Naive thymus-derived CD4-positive, alpha-beta T cell (primary cell): ENCODE results near the gene DCAKD. TPM values are rescaled to one million over a fixed set of nuclear protein-coding genes. Genes with fewer than 3 reads are reported as not detected.
A peak's percentile ranks its signal among the peaks of the same experiment; 100 is the strongest.
"Not testable (repeated sequence)": the region's sequence is repeated elsewhere in the genome, so short reads cannot be mapped to it uniquely, and the experiment has no call there.

Experiments used
- ATAC-seq: fragments of 150-1000 bp; cut with Tn5 transposase; 2 replicates; pipeline ENCODE4 v1.10.0; 2021; ENCODE audit warnings: mild to moderate bottlenecking, moderate library complexity
- CTCF ChIA-PET: fragments of 350-600 bp; sonication (Branson Sonifier 250); formaldehyde crosslinking; loops from one replicate; lab custom pipeline; 2021; ENCODE audit warnings: antibody characterized with exemption; lab: Charles Lee
- POLR2A ChIA-PET: fragments of 350-600 bp; sonication (Branson Sonifier 250); formaldehyde crosslinking; loops from one replicate; lab custom pipeline; 2021; ENCODE audit warnings: antibody characterized with exemption, inconsistent platforms; lab: Charles Lee
- DNase-seq, 9 donors: peaks; one replicate each; pipeline versions ENCODE4 v3.0.0 to v3.0.0-alpha.2; 2020 to 2022; ENCODE audit warnings: mixed read lengths in 1 of 9
- H3K27ac ChIP-seq: one replicate; pipeline ENCODE4 v1.7.0; 2013; ENCODE audit warnings: mild to moderate bottlenecking, low read depth, low read length, moderate library complexity
- H3K27me3 ChIP-seq, 2 donors: one replicate each; pipeline ENCODE4 v1.7.0; 2013; ENCODE audit warnings: low read length in 2 of 2, mild to moderate bottlenecking in 2 of 2, moderate library complexity in 2 of 2; ENCODE audit not compliant: control insufficient read depth in 2 of 2, insufficient read depth in 2 of 2
- H3K36me3 ChIP-seq, 3 experiments: 1 replicate in 2 of 3; 2 replicates in 1 of 3; pipeline ENCODE4 v1.7.0; 2013; ENCODE audit warnings: low read length in 3 of 3, mild to moderate bottlenecking in 3 of 3, moderate library complexity in 1 of 3; ENCODE audit not compliant: insufficient read depth in 3 of 3, control insufficient read depth in 2 of 3
- H3K4me1 ChIP-seq, 2 donors: one replicate each; pipeline ENCODE4 v1.7.0; 2013; ENCODE audit warnings: low read length in 2 of 2, mild to moderate bottlenecking in 2 of 2, moderate library complexity in 1 of 2; ENCODE audit not compliant: control insufficient read depth in 2 of 2, insufficient read depth in 2 of 2
- H3K4me3 ChIP-seq: 2 replicates; pipeline ENCODE4 v1.7.0; 2013; ENCODE audit warnings: mild to moderate bottlenecking, low read length
- H3K9me3 ChIP-seq, 3 experiments: 1 replicate in 2 of 3; 2 replicates in 1 of 3; pipeline ENCODE4 v1.7.0; 2013; ENCODE audit warnings: low read length in 3 of 3; ENCODE audit not compliant: control insufficient read depth in 2 of 3
- H3K27ac Mint-ChIP-seq, 9 donors: one replicate each; pipeline ENCODE4 v1.8.0; 2020 to 2022; ENCODE audit warnings: mixed read lengths in 9 of 9, mild to moderate bottlenecking in 8 of 9, moderate library complexity in 5 of 9, inconsistent platforms in 2 of 9
- H3K27me3 Mint-ChIP-seq, 5 donors: one replicate each; pipeline ENCODE4 v1.8.0; 2021 to 2022; ENCODE audit warnings: mixed read lengths in 5 of 5, mild to moderate bottlenecking in 1 of 5
- H3K36me3 Mint-ChIP-seq, 5 donors: one replicate each; pipeline ENCODE4 v1.8.0; 2020 to 2022; ENCODE audit warnings: mixed read lengths in 5 of 5, mild to moderate bottlenecking in 3 of 5, inconsistent platforms in 1 of 5
- H3K4me1 Mint-ChIP-seq, 7 donors: one replicate each; pipeline ENCODE4 v1.8.0; 2020 to 2022; ENCODE audit warnings: mixed read lengths in 7 of 7, mild to moderate bottlenecking in 3 of 7, inconsistent platforms in 1 of 7
- H3K4me3 Mint-ChIP-seq, 10 donors: one replicate each; pipeline ENCODE4 v1.8.0; 2020 to 2022; ENCODE audit warnings: mild to moderate bottlenecking in 10 of 10, mixed read lengths in 10 of 10, moderate library complexity in 6 of 10, inconsistent platforms in 2 of 10
- H3K9me3 Mint-ChIP-seq, 11 donors: one replicate each; pipeline ENCODE4 v1.8.0; 2020 to 2022; ENCODE audit warnings: mixed read lengths in 11 of 11, mild to moderate bottlenecking in 4 of 11, inconsistent platforms in 1 of 11, moderate library complexity in 1 of 11
- intact Hi-C, 2 donors: fragments of 100-400 bp; cut with micrococcal nuclease; formaldehyde crosslinking; loops; one replicate each; pipeline ENCODE4 v1.15.1; 2023
- polyA plus RNA-seq, 2 donors: library from polyadenylated mRNA; unstranded; fragments of 300-500 nt; fragmentation: Illumina TruSeq; gene quantifications; one replicate each; pipeline ENCODE4 v1.2.3, GENCODE V29; 2021
- total RNA-seq, 6 experiments: library from RNA in 5 of 6; stranded (reverse) in 5 of 6; gene quantifications; 1 replicate in 5 of 6; 2 replicates in 1 of 6; pipeline ENCODE4 v1.2.3 and lab custom pipeline; 2021 to 2026

DCAKD gene
- total and polyA plus RNA-seq, 7 experiments from 2014 or later, result 14.2 to 36.8 (median 27.6) TPM

DNA sequence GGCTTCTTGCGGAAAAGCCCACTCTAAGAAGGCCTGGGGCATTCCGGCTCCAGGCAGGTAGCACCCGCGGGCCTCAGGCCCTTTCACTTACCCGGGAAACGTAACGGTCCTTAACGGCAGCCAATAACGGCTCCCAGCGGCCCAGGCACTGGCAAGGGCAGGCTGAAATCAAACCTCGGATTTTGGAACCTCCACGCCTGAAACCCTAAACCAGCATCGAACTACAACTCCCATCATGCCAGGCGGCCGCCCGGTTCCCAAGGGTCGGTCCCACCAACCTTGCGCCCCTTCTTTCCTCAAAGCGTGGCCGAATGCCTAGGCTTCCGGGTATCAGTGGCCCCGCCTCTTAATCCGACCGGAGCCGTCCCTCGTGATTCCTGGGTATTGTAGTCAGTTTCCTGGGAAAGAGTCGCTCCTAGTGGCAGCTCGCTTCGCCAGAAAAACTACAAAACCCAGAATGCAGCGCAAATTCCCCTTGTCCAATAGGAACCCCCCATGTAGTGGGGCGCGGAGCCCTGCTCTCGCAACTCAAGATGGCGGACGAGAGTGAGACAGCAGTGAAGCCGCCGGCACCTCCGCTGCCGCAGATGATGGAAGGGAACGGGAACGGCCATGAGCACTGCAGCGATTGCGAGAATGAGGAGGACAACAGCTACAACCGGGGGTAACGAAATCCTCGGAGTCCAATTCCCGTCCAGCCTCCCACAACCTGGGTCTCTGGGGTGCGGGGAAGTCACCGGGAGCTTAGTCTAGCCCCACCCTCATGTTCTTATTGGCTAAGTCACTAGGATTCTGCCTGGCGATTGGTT is 9.6 kb upstream of the DCAKD start, which contains the start of gene NMT1:
Gene NMT1 (plus strand): TSS at position 521 of the 809 bp plus-strand sequence. CDS start 13 bp downstream, at position 534.
- Histone ChIP-seq H3K27ac (peak within 1 kb of the TSS; percentile 87), H3K9me3 (no peaks in the 10 kb centered on the region), H3K36me3 (peaks cover 0 to 7% (median 0%) of the 10 kb centered on the region in 3 experiments), H3K4me1 (peaks cover 18 to 20% of the 10 kb centered on the region in 2 donors), H3K4me3 (peak within 1 kb of the TSS; percentile 97), H3K27me3 (no peaks in the 10 kb centered on the region)
- Mint-ChIP-seq H3K27me3 (no peaks in the 10 kb centered on the region), H3K4me3 (peak within 1 kb of the TSS; percentile 80 to 100 (median 98)), H3K27ac (peak within 1 kb of the TSS; percentile 88 to 99 (median 97)), H3K9me3 (no peaks in the 10 kb centered on the region), H3K4me1 (peaks cover 26 to 66% (median 53%) of the 10 kb centered on the region in 7 donors), H3K36me3 (peaks cover 0 to 13% (median 0%) of the 10 kb centered on the region in 5 donors)
- DNase-seq, result peak; percentile 81 to 98 (median 98)
- CTCF ChIA-PET, result interaction anchor here (1.0 to 1.8 kb wide), 2 partner anchors 28 to 75 kb away, joined by 3 to 7 read pairs; partner anchors contain the start of gene ACBD4
- POLR2A ChIA-PET, result interaction anchor here (0.6 to 5.0 kb wide), 10 partner anchors 11 to 256 kb away, joined by 3 to 95 read pairs (median 4); partner anchors contain the start of genes ACBD4, DCAKD, EFTUD2 and HEXIM2
- intact Hi-C loops, result loop anchor here (1.0 to 5.0 kb wide), 14 partner anchors 10 to 939 kb away; partner anchors contain the start of genes DCAKD (in 2 of the 2), HEXIM1 (in 2 of the 2), HEXIM2 (in 2 of the 2) and ACBD4 (in 1 of the 2)
- ATAC-seq, result peak; percentile 95

DNA sequence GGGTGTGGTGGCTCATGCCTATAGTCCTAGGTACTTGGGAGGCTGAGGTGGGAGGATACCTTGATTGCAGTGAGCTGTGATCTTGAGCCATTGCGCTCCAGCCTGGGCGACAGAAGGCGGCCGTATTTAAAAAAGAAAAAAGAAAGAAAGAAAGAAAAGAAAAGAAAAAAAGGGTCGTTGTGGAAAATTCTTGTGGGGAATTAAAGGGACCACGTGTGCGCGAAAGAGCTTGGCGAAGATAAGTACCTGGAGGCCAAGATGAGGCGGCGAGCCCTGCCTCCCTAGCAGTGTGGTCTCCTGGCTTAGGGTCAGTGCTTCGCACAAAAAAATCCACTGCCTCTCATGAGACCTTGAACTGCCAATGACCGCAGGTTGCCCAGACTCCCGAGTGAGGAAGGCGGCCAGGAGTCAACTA is 9.0 kb upstream of the DCAKD start:
- peak overlapping the region; percentile 97 for H3K4me3 ChIP-seq
- POLR2A ChIA-PET, result interaction anchor here (0.7 to 5.0 kb wide), 6 partner anchors 10 to 161 kb away, joined by 3 to 95 read pairs (median 8); partner anchors contain the start of genes ACBD4, DCAKD, EFTUD2 and HEXIM2
- no peaks in the 10 kb centered on the region for H3K9me3 ChIP-seq
- H3K4me3 Mint-ChIP-seq, result peak overlapping the region; percentile 80 to 100 (median 98)
- CTCF ChIA-PET, result interaction anchor here (1.8 kb wide), 1 partner anchor 75 kb away, joined by 7 read pairs; the partner anchor contains the start of gene ACBD4
- peaks cover 0 to 14% (median 0%) of the 10 kb centered on the region in 5 donors for H3K36me3 Mint-ChIP-seq
- ATAC-seq (no peak), DNase-seq (no peak)
- intact Hi-C loops, result loop anchor here in 1 of 2 donors (5.0 kb wide), 3 partner anchors 37 to 938 kb away; partner anchors contain the start of gene HDAC5
- no peaks in the 10 kb centered on the region for H3K27me3 ChIP-seq
- H3K27ac Mint-ChIP-seq, result peak overlapping the region; percentile 88 to 99 (median 97)
- no peaks in the 10 kb centered on the region for H3K27me3 Mint-ChIP-seq
- peaks cover 28 to 64% (median 57%) of the 10 kb centered on the region in 7 donors for H3K4me1 Mint-ChIP-seq
- H3K36me3 ChIP-seq, result peaks cover 0 to 7% (median 0%) of the 10 kb centered on the region in 3 experiments
- peak overlapping the region; percentile 87 for H3K27ac ChIP-seq
- no peaks in the 10 kb centered on the region for H3K9me3 Mint-ChIP-seq
- H3K4me1 ChIP-seq, result peaks cover 18 to 20% of the 10 kb centered on the region in 2 donors

DNA sequence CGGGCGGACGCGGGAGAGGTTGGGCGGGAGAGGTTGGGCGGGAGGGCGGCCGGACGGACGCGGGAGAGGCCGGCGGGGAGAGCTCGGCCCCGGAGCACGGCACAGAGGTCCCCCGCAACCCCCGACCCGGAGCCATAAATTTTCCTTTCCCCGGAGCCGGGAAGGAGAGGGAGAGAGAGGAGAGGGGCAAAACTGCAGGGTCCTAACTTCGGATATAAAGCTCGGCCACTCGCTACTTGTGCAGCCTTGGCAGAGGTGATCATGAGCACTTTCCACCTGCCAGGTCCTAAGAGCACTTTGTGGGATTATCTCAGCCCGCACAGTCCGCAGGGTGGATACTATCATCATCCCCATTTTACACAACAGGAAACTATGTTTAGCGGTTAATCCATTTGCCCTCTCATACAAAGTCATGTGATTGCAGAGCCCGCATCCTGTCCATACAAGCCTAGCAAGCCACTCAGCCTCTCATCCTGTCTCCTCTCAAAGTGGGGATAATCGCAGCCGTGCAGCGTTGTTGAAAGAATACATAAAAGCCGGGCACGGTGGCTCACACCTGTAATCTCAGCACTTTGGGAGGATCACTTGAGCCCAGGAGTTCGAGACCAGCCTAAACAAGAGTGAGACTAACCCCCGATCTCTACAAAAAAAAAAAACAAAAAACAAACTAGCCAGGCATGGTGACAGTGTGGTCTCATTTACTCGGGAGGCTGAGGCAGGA is 780 bp upstream of the DCAKD start:
- H3K4me3 ChIP-seq, result peak overlapping the region; percentile 45
- CTCF ChIA-PET, result no interaction called here
- Mint-ChIP-seq H3K9me3 (no peaks in the 10 kb centered on the region), H3K27ac (peak overlapping the region; percentile 85 to 96 (median 90)), H3K27me3 (no peaks in the 10 kb centered on the region), H3K36me3 (peaks cover 0 to 15% (median 0%) of the 10 kb centered on the region in 5 donors), H3K4me1 (peaks cover 10 to 47% (median 36%) of the 10 kb centered on the region in 7 donors), H3K4me3 (peak overlapping the region; percentile 72 to 88 (median 86))
- intact Hi-C loops, result loop anchor here (2.0 to 5.0 kb wide), 4 partner anchors 45 to 265 kb away; partner anchors contain the start of genes MAP3K14 (in 2 of the 2) and C1QL1 (in 1 of the 2)
- H3K27ac ChIP-seq, result peak overlapping the region; percentile 67
- H3K27me3 ChIP-seq, result no peaks in the 10 kb centered on the region
- ATAC-seq (no peak), DNase-seq (peak in 8 of 9 donors; percentile 36 to 72 (median 58))
- H3K36me3 ChIP-seq, result no peaks in the 10 kb centered on the region
- H3K9me3 ChIP-seq, result no peaks in the 10 kb centered on the region
- peaks cover 19 to 26% of the 10 kb centered on the region in 2 donors for H3K4me1 ChIP-seq
- POLR2A ChIA-PET, result interaction anchor here (0.5 to 6.5 kb wide), 4 partner anchors 9 to 226 kb away, joined by 3 to 95 read pairs (median 8); partner anchors contain the start of genes HEXIM1 and NMT1

DNA sequence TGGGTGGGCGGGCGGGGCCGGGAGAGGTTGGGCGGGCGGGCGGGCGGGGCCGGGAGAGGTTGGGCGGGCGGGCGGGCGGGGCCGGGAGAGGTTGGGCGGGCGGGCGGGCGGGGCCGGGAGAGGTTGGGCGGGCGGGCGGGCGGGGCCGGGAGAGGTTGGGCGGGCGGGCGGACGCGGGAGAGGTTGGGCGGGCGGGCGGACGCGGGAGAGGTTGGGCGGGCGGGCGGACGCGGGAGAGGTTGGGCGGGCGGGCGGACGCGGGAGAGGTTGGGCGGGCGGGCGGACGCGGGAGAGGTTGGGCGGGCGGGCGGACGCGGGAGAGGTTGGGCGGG is 254 bp upstream of the DCAKD start:
- H3K4me3 Mint-ChIP-seq, result peak overlapping the region in 6 of 10 donors; percentile 78 to 88 (median 86)
- H3K27me3 ChIP-seq, DNase-seq, H3K4me3 ChIP-seq, H3K9me3 Mint-ChIP-seq, H3K36me3 ChIP-seq, ATAC-seq, H3K27me3 Mint-ChIP-seq, H3K9me3 ChIP-seq, CTCF ChIA-PET: not testable (repeated sequence)
- Histone ChIP-seq H3K4me1 (peaks cover 19 to 26% of the 10 kb centered on the region in 2 donors), H3K27ac (peak overlapping the region; percentile 67)
- intact Hi-C loops, result loop anchor here (1.0 to 5.0 kb wide), 13 partner anchors 10 to 851 kb away; partner anchors contain the start of genes HEXIM2 (in 2 of the 2), KIF18B (in 2 of the 2), MAP3K14 (in 2 of the 2) and NMT1 (in 2 of the 2)
- POLR2A ChIA-PET, result interaction anchor here (0.5 to 6.5 kb wide), 4 partner anchors 9 to 226 kb away, joined by 3 to 95 read pairs (median 8); partner anchors contain the start of genes HEXIM1 and NMT1
- H3K4me1 Mint-ChIP-seq, result peaks cover 10 to 52% (median 38%) of the 10 kb centered on the region in 7 donors
- H3K36me3 Mint-ChIP-seq, result peaks cover 0 to 14% (median 0%) of the 10 kb centered on the region in 5 donors
- peak overlapping the region in 1 of 9 donors; percentile 93 for H3K27ac Mint-ChIP-seq

DNA sequence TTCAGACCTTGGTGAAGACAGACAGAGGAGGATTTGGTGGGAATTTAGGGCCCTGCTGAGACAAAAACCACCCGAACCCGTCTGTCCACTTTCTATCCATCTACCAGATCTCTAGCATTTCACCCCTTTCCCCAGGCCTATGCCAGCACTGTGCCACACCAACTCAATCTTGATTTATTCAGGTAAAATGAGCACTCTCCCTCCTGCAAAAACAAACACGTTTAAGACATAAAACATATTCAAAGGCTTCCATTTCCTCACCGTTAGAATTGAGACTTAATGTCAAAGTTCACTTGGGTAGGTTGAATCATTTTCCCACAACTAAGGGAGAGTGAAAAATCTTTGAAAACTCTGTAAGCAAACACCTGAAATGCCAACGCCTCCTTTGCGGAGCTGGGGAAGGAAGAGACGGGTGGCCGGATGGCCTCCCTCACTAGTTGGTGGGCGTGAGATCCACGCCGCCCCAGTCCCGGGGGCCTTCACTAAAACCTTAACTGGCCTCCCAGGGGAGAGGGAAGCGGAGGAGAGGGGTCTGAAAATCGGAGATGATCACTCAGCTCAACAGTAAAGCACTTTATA is 862 bp downstream of the DCAKD start:
- ChIA-PET CTCF (interaction anchor here (0.5 to 1.1 kb wide), 4 partner anchors 17 to 147 kb away, joined by 3 to 4 read pairs (median 4); no protein-coding TSS in a partner anchor), POLR2A (interaction anchor here (0.5 to 6.5 kb wide), 15 partner anchors 11 to 527 kb away, joined by 3 to 95 read pairs (median 3); partner anchors contain the start of genes ACBD4, EFTUD2, HEXIM1 and NMT1)
- Mint-ChIP-seq H3K4me1 (peaks cover 16 to 52% (median 42%) of the 10 kb centered on the region in 7 donors), H3K36me3 (peaks cover 0 to 17% (median 0%) of the 10 kb centered on the region in 5 donors), H3K4me3 (peak overlapping the region; percentile 87 to 96 (median 90)), H3K9me3 (no peaks in the 10 kb centered on the region), H3K27me3 (no peaks in the 10 kb centered on the region), H3K27ac (peak overlapping the region; percentile 81 to 98 (median 93))
- H3K4me3 ChIP-seq, result peak overlapping the region; percentile 61
- no peaks in the 10 kb centered on the region for H3K36me3 ChIP-seq
- DNase-seq (peak in 7 of 9 donors; percentile 25 to 52 (median 28)), ATAC-seq (no peak)
- H3K27me3 ChIP-seq, result no peaks in the 10 kb centered on the region
- H3K4me1 ChIP-seq, result peaks cover 19 to 26% of the 10 kb centered on the region in 2 donors
- intact Hi-C loops, result loop anchor here (1.0 to 5.0 kb wide), 12 partner anchors 11 to 850 kb away; partner anchors contain the start of genes HEXIM2 (in 2 of the 2), KIF18B (in 2 of the 2), NMT1 (in 2 of the 2) and C1QL1 (in 1 of the 2)
- no peaks in the 10 kb centered on the region for H3K9me3 ChIP-seq
- H3K27ac ChIP-seq, result peak overlapping the region; percentile 91
